ENCODE results near the gene PRTG. TPM values are rescaled to one million over a fixed set of nuclear protein-coding genes. Genes with fewer than 3 reads are reported as not detected.

Gene PRTG
- total and polyA plus RNA-seq, 2 of the 13 experiments (the other 11 are each of a cell fraction or from before 2014, with no cell fraction given): 13.2 to 22.3 TPM

GRCh38 chr15:55627730-55628368 lies 115.1 kb downstream of the PRTG start:
- no peaks in the 10 kb centered on the region for H4K20me1 ChIP-seq (ENCODE audit: insufficient read depth, low read length)
- CTCF ChIA-PET (ENCODE audit: low intra/inter-chr PET ratio, low total read pairs): no interaction called here
- no peaks in the 10 kb centered on the region for H3K4me1 ChIP-seq (ENCODE audit: insufficient read depth, low read length)
- intact Hi-C loops (cut with micrococcal nuclease; ENCODE audit: unreplicated experiment) (no loop called here), in situ Hi-C loops (cut with HindIII; ENCODE audit: extremely low pct_ligation_motif_present, low pct_unique_long_range_greater_than_20kb) (no loop called here)
- no peak overlapping the region for H2AFZ ChIP-seq (ENCODE audit: low read length)
- ATAC-seq (no peak), FAIRE-seq (no peak), DNase-seq (ENCODE audit: low spot score) (peak; percentile 18)
- H3K27me3 ChIP-seq (ENCODE audit: control insufficient read depth in 1 of 2, insufficient read depth in 2 of 2, low read length in 2 of 2): no peaks in the 10 kb centered on the region
- H3K4me3 ChIP-seq (replicated peaks in 1 of 3; ENCODE audit: insufficient read depth in 1 of 3, low read depth in 2 of 3, low read length in 3 of 3): no peak overlapping the region
- H3K9ac ChIP-seq (ENCODE audit: insufficient read depth, low read depth, low read length): no peak overlapping the region
- no TSS peak for BruUV-seq (replicated peaks)
- H3K36me3 ChIP-seq (replicated peaks in 1 of 2; ENCODE audit: control insufficient read depth in 1 of 2, insufficient read depth in 2 of 2, low read length in 2 of 2): peaks cover 11 to 18% of the 10 kb centered on the region in 2 experiments
- H3K27ac ChIP-seq (ENCODE audit: extremely low read length, insufficient read depth, low read length): no peak overlapping the region
- H3K9me3 ChIP-seq (ENCODE audit: low read length): no peaks in the 10 kb centered on the region
- WGBS (ENCODE audit: low lambda C conversion rate): 94% methylated on average over 6 of the region's 7 CpGs
- no peak overlapping the region for H3K4me2 ChIP-seq (ENCODE audit: low read depth, low read length)
- POLR2A ChIA-PET: no interaction called here
- TF ChIP-seq HMG20B (CRISPR knock-in tag; conservative IDR thresholded peaks at IDR 0.05) (no peak), FOSL2 (CRISPR knock-in tag; IDR thresholded peaks at IDR 0.05) (peak; percentile 46; the same call in 1 of the 2 replicates)
- H3K79me2 ChIP-seq (ENCODE audit: insufficient read depth, low read length): no peaks in the 10 kb centered on the region

GRCh38 chr15:55619783-55620182 lies 123.2 kb downstream of the PRTG start:
- Histone ChIP-seq H3K9ac (ENCODE audit: insufficient read depth, low read depth, low read length) (no peak overlapping the region), H3K4me3 (replicated peaks in 1 of 3; ENCODE audit: insufficient read depth in 1 of 3, low read depth in 2 of 3, low read length in 3 of 3) (no peak overlapping the region), H3K36me3 (replicated peaks in 1 of 2; ENCODE audit: control insufficient read depth in 1 of 2, insufficient read depth in 2 of 2, low read length in 2 of 2) (peaks cover 0 to 4% of the 10 kb centered on the region in 2 experiments; a peak in 2 of 5 replicates), H4K20me1 (ENCODE audit: insufficient read depth, low read length) (0 out of 2 replicates have a peak, but pooled peaks cover 2% of the 10 kb centered on the region), H3K4me1 (ENCODE audit: insufficient read depth, low read length) (no peaks in the 10 kb centered on the region), H2AFZ (ENCODE audit: low read length) (no peak overlapping the region), H3K9me3 (ENCODE audit: low read length) (no peaks in the 10 kb centered on the region), H3K27me3 (ENCODE audit: control insufficient read depth in 1 of 2, insufficient read depth in 2 of 2, low read length in 2 of 2) (no peaks in the 10 kb centered on the region), H3K4me2 (ENCODE audit: low read depth, low read length) (no peak overlapping the region), H3K27ac (ENCODE audit: extremely low read length, insufficient read depth, low read length) (no peak overlapping the region), H3K79me2 (ENCODE audit: insufficient read depth, low read length) (no peaks in the 10 kb centered on the region)
- in situ Hi-C loops (cut with HindIII; ENCODE audit: extremely low pct_ligation_motif_present, low pct_unique_long_range_greater_than_20kb): no loop called here
- no peak for DNase-seq (ENCODE audit: low spot score)
- no peak for FAIRE-seq
- WGBS (ENCODE audit: low lambda C conversion rate): 92% methylated on average over 6 of the region's 6 CpGs
- ChIA-PET POLR2A (no interaction called here), CTCF (ENCODE audit: low intra/inter-chr PET ratio, low total read pairs) (no interaction called here)
- intact Hi-C loops (cut with micrococcal nuclease; ENCODE audit: unreplicated experiment): no loop called here
- TF ChIP-seq NFE2L1 (CRISPR knock-in tag; IDR thresholded peaks at IDR 0.05; ENCODE audit: borderline replicate concordance) (no peak), KDM5A (IDR thresholded peaks at IDR 0.05; ENCODE audit: borderline replicate concordance, low read length) (no peak), PLRG1 (conservative IDR thresholded peaks at IDR 0.05) (no peak), SAFB2 (CRISPR knock-in tag; IDR thresholded peaks at IDR 0.05; ENCODE audit: borderline replicate concordance, low read depth) (no peak), HMG20A (CRISPR knock-in tag; IDR thresholded peaks at IDR 0.05; ENCODE audit: borderline replicate concordance) (no peak), MXD3 (CRISPR knock-in tag; IDR thresholded peaks at IDR 0.05) (no peak), FOXO4 (CRISPR knock-in tag; conservative IDR thresholded peaks at IDR 0.05) (no peak), JUND (CRISPR knock-in tag; IDR thresholded peaks at IDR 0.05) (no peak), ZNF639 (CRISPR knock-in tag; conservative IDR thresholded peaks at IDR 0.05) (no peak), ZNF720 (CRISPR knock-in tag; IDR thresholded peaks at IDR 0.05) (no peak), YEATS2 (CRISPR knock-in tag; IDR thresholded peaks at IDR 0.05; ENCODE audit: borderline replicate concordance) (no peak), ZBTB21 (CRISPR knock-in tag; IDR thresholded peaks at IDR 0.05) (no peak), ARNTL (CRISPR knock-in tag; IDR thresholded peaks at IDR 0.05) (no peak)
- BruUV-seq (replicated peaks): no TSS peak
- no peak for ATAC-seq

All from HepG2 (cell line).